ENCODE measurements around the gene OR51B4. TPM values are rescaled to one million over a fixed set of nuclear protein-coding genes. Genes with fewer than 3 reads are reported as not detected.
A peak's percentile ranks its signal among the peaks of the same experiment; 100 is the strongest.

OR51B4 gene
- total and polyA plus RNA-seq, 2 donors (not counting 1 experiment from before 2014, with no cell fraction given), result 0.17 TPM; not detected in 1

- no peaks in the 10 kb centered on the region for H3K36me3 ChIP-seq (ENCODE audit: control insufficient read depth, insufficient read depth, low read length)
- no peak overlapping the region for H3K27ac ChIP-seq (ENCODE audit: insufficient read depth, low read length)
- H3K4me3 ChIP-seq (replicated peaks in 1 of 4; ENCODE audit: control extremely low read depth in 1 of 4, insufficient read depth in 1 of 4, low read depth in 3 of 4, low read length in 4 of 4), result no peak overlapping the region
- no peaks in the 10 kb centered on the region for H3K79me2 ChIP-seq (ENCODE audit: control insufficient read depth, insufficient read depth, low read length)
- no peak for TF ChIP-seq EZH2 (IDR thresholded peaks at IDR 0.05; ENCODE audit: low read length, missing control alignments)
- TF ChIP-seq CTCF (conservative IDR thresholded peaks at IDR 0.05 in 1 of 2, IDR thresholded peaks at IDR 0.05 in 1 of 2; ENCODE audit: low read depth in 1 of 2, low read length in 2 of 2), result no peak
- H3K9ac ChIP-seq (ENCODE audit: insufficient read depth, low read length), result no peak overlapping the region
- H3K4me2 ChIP-seq (ENCODE audit: extremely low read depth, insufficient read depth, low read length), result no peak overlapping the region
- H3K4me1 ChIP-seq (ENCODE audit: control insufficient read depth, extremely low read depth, insufficient read depth, low read length), result peaks cover 10% of the 10 kb centered on the region
- H4K20me1 ChIP-seq (ENCODE audit: control insufficient read depth, extremely low read depth, insufficient read depth, low read length), result no peaks in the 10 kb centered on the region
- no peaks in the 10 kb centered on the region for H3K9me3 ChIP-seq (ENCODE audit: control insufficient read depth, insufficient read depth, low read depth, low read length)
- no peaks in the 10 kb centered on the region for H3K27me3 ChIP-seq (ENCODE audit: control insufficient read depth, insufficient read depth, low read length)
- H2AFZ ChIP-seq (ENCODE audit: low read length), result peak overlapping the region; percentile 21
- no peak for DNase-seq (ENCODE audit: low read depth in 2 of 2)
Observed at GRCh38 chr11:5275369-5276110, 26.2 kb downstream of the OR51B4 start.

DNA sequence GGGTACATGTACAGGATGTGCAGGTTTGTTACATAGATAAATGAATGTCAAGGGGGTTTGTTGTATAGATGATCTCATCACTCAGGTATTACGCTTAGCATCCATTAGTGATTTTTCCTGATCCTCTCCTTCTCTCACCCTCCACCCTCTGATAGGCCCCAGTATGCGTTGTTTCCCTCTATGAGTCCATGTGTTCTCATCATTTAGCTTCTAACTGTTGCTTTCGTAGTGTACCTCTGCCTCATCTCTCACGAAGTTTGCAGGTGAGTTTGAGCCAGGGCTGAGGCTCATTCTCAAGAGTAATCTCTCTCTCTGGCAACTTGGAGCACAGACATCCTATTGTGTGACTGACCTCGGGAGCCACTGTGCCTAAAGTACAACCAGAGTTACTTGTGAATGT, 27.4 kb downstream of the OR51B4 start:
- Histone ChIP-seq H3K27me3 (ENCODE audit: control insufficient read depth, insufficient read depth, low read length) (no peaks in the 10 kb centered on the region), H3K4me1 (ENCODE audit: control insufficient read depth, extremely low read depth, insufficient read depth, low read length) (peaks cover 3% of the 10 kb centered on the region), H4K20me1 (ENCODE audit: control insufficient read depth, extremely low read depth, insufficient read depth, low read length) (no peaks in the 10 kb centered on the region), H3K79me2 (ENCODE audit: control insufficient read depth, insufficient read depth, low read length) (no peaks in the 10 kb centered on the region), H3K9ac (ENCODE audit: insufficient read depth, low read length) (no peak overlapping the region), H3K9me3 (ENCODE audit: control insufficient read depth, insufficient read depth, low read depth, low read length) (no peaks in the 10 kb centered on the region), H3K27ac (ENCODE audit: insufficient read depth, low read length) (no peak overlapping the region), H3K4me2 (ENCODE audit: extremely low read depth, insufficient read depth, low read length) (no peak overlapping the region), H2AFZ (ENCODE audit: low read length) (peak overlapping the region; percentile 66), H3K4me3 (replicated peaks in 1 of 4; ENCODE audit: control extremely low read depth in 1 of 4, insufficient read depth in 1 of 4, low read depth in 3 of 4, low read length in 4 of 4) (no peak overlapping the region), H3K36me3 (ENCODE audit: control insufficient read depth, insufficient read depth, low read length) (no peaks in the 10 kb centered on the region)
- DNase-seq (ENCODE audit: low read depth in 2 of 2), result peak in 1 of 2 donors; percentile 19
- TF ChIP-seq EZH2 (IDR thresholded peaks at IDR 0.05; ENCODE audit: low read length, missing control alignments), result no peak
- TF ChIP-seq CTCF (conservative IDR thresholded peaks at IDR 0.05 in 1 of 2, IDR thresholded peaks at IDR 0.05 in 1 of 2; ENCODE audit: low read depth in 1 of 2, low read length in 2 of 2), result no peak

DNA sequence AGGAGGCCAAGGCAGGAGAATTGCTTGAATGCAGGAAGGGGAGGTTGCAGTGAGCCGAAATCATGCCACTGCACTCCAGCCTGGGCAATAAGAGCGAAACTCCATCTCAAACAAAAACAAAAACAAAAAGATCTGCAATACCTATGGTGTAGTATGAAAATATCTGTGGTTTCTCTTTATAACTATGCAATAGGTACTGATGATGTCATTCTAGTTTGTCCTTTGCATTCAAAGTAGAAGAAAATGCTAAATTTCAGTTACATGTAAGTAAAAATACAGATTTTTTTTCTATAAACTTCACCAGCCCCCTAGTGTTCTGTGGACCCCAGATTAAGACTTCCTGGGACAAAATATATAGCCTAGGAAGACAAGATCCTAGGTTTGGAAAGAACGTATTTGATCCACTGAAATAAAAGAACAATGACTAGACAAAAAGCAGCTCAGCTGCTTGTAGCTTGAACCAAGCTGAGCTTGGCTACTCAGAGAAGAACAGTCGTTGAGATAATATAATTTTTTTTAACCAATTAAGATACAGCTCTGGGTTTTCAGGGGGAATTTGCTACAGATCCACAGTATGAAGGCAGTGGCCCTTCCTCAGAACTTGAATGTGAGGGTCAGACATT, 29.2 kb downstream of the OR51B4 start:
- no peak for DNase-seq (ENCODE audit: low read depth in 2 of 2)
- H3K27ac ChIP-seq (ENCODE audit: insufficient read depth, low read length), result no peak overlapping the region
- TF ChIP-seq CTCF (conservative IDR thresholded peaks at IDR 0.05 in 1 of 2, IDR thresholded peaks at IDR 0.05 in 1 of 2; ENCODE audit: low read depth in 1 of 2, low read length in 2 of 2), result no peak
- TF ChIP-seq EZH2 (IDR thresholded peaks at IDR 0.05; ENCODE audit: low read length, missing control alignments), result no peak
- H2AFZ ChIP-seq (ENCODE audit: low read length), result no peak overlapping the region
- H3K79me2 ChIP-seq (ENCODE audit: control insufficient read depth, insufficient read depth, low read length), result no peaks in the 10 kb centered on the region
- no peaks in the 10 kb centered on the region for H4K20me1 ChIP-seq (ENCODE audit: control insufficient read depth, extremely low read depth, insufficient read depth, low read length)
- no peak overlapping the region for H3K9ac ChIP-seq (ENCODE audit: insufficient read depth, low read length)
- H3K4me3 ChIP-seq (replicated peaks in 1 of 4; ENCODE audit: control extremely low read depth in 1 of 4, insufficient read depth in 1 of 4, low read depth in 3 of 4, low read length in 4 of 4), result no peak overlapping the region
- no peaks in the 10 kb centered on the region for H3K36me3 ChIP-seq (ENCODE audit: control insufficient read depth, insufficient read depth, low read length)
- H3K9me3 ChIP-seq (ENCODE audit: control insufficient read depth, insufficient read depth, low read depth, low read length), result no peaks in the 10 kb centered on the region
- H3K4me1 ChIP-seq (ENCODE audit: control insufficient read depth, extremely low read depth, insufficient read depth, low read length), result peaks cover 2% of the 10 kb centered on the region
- no peak overlapping the region for H3K4me2 ChIP-seq (ENCODE audit: extremely low read depth, insufficient read depth, low read length)
- no peaks in the 10 kb centered on the region for H3K27me3 ChIP-seq (ENCODE audit: control insufficient read depth, insufficient read depth, low read length)

Data from fibroblast of lung (primary cell).